GM08714 (cell line): Measurements from ENCODE around the gene LHFPL2.

Experiments
- H3K4me3 ChIP-seq: fragments of 200-500 bp; sonication (Bioruptor generic); 2 replicates; pipeline ENCODE4 v1.5.1; 2014; ENCODE audit warnings: mild to moderate bottlenecking, low read length, inconsistent platforms
- ZNF274 ChIP-seq: IDR thresholded peaks from 2 replicates; pipeline ENCODE4 v1.6.1; 2012; ENCODE audit warnings: mild to moderate bottlenecking, low read depth, low read length

LHFPL2 gene

GRCh38 chr5:78573318-78573717 is 75.3 kb downstream of the LHFPL2 start:
- no peak for TF ChIP-seq ZNF274
- no peak overlapping the region; the same call in 1 of the 2 replicates for H3K4me3 ChIP-seq

- no peak for TF ChIP-seq ZNF274
- H3K4me3 ChIP-seq, result no peak overlapping the region
Observed at GRCh38 chr5:78570646-78571045, 77.9 kb downstream of the LHFPL2 start.

GRCh38 chr5:78569441-78569840 is 79.1 kb downstream of the LHFPL2 start:
- no peak overlapping the region for H3K4me3 ChIP-seq
- TF ChIP-seq ZNF274, result no peak

- no peak for TF ChIP-seq ZNF274
- H3K4me3 ChIP-seq, result no peak overlapping the region
Observed at GRCh38 chr5:78568676-78569075, 79.9 kb downstream of the LHFPL2 start.

GRCh38 chr5:78568212-78568611 is 80.4 kb downstream of the LHFPL2 start:
- H3K4me3 ChIP-seq, result no peak overlapping the region
- no peak for TF ChIP-seq ZNF274

- TF ChIP-seq ZNF274, result no peak
Observed at GRCh38 chr5:78567617-78568016, 81.0 kb downstream of the LHFPL2 start.

GRCh38 chr5:78566747-78567425 is 81.7 kb downstream of the LHFPL2 start:
- TF ChIP-seq ZNF274, result no peak
- no peak overlapping the region for H3K4me3 ChIP-seq

More at GRCh38 chr5:78567617-78568016, 81.0 kb downstream of the LHFPL2 start:
- H3K4me3 ChIP-seq, result no peak overlapping the region

GRCh38 chr5:78565395-78565794 is 83.2 kb downstream of the LHFPL2 start:
- H3K4me3 ChIP-seq, result no peak overlapping the region
- no peak for TF ChIP-seq ZNF274

GRCh38 chr5:78563621-78564020 is 85.0 kb downstream of the LHFPL2 start:
- no peak for TF ChIP-seq ZNF274
- no peak overlapping the region for H3K4me3 ChIP-seq

GRCh38 chr5:78562714-78563330 is 85.8 kb downstream of the LHFPL2 start:
- TF ChIP-seq ZNF274, result no peak
- no peak overlapping the region for H3K4me3 ChIP-seq

- no peak for TF ChIP-seq ZNF274
- no peak overlapping the region for H3K4me3 ChIP-seq
Observed at GRCh38 chr5:78562001-78562400, 86.6 kb downstream of the LHFPL2 start.

- no peak for TF ChIP-seq ZNF274
- H3K4me3 ChIP-seq, result no peak overlapping the region
Observed at GRCh38 chr5:78561261-78561660, 87.3 kb downstream of the LHFPL2 start.

GRCh38 chr5:78560000-78560855 is 88.3 kb downstream of the LHFPL2 start:
- TF ChIP-seq ZNF274, result no peak
- H3K4me3 ChIP-seq, result no peak overlapping the region

GRCh38 chr5:78557601-78558000 is 91.0 kb downstream of the LHFPL2 start:
- TF ChIP-seq ZNF274, result no peak
- H3K4me3 ChIP-seq, result no peak overlapping the region

- no peak overlapping the region for H3K4me3 ChIP-seq
- TF ChIP-seq ZNF274, result no peak
Observed at GRCh38 chr5:78555870-78556269, 92.7 kb downstream of the LHFPL2 start.
